ENCODE data around the gene TM6SF1. TPM values are rescaled to one million over a fixed set of nuclear protein-coding genes. Genes with fewer than 3 reads are reported as not detected.

Gene TM6SF1
- total and polyA plus RNA-seq, 2 of the 4 experiments (the other 2 are of a cell fraction): 1.6 to 1.9 TPM

DNA sequence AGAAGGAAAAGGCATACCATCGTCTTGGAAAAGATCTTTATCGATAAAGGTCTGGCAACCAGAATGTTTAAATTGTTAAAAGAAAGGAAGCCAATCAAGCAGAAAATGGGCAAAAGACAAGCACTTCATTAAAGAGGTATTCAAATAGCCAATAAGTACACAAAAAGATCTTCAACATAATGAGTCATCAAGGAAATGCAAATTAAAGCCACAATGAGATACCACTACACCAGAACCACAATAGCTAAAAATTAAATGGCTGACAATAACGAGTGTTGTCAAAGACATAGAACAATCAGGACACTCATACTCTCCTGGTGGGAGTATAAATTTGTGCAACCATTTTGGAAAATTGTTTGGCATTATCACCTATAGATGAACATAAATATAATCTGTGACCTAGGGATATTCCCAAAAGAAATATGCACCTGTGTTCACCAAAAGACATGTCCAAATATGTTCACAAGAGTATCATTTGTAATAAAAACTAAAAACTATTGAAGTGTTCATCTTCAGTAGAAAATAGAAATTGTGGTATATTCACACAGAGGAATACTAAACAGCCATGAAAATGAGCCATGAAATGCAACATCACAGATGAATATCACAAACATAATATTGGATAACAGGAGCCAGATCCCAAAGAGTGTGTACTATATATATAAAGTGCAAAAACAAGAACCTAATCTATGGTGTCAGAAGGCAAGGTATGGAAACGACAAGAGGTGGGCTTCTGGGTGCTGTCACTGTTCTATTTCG is 26.0 kb upstream of the TM6SF1 start:
- in situ Hi-C loops (cut with MboI; ENCODE audit: low sequenced_read_pairs): no loop called here
- Histone ChIP-seq H3K36me3 (ENCODE audit: control insufficient read depth, insufficient read depth, low read length) (no peaks in the 10 kb centered on the region), H2AFZ (replicated peaks; ENCODE audit: low read length, poor library complexity) (no peak overlapping the region), H3K23ac (ENCODE audit: low read depth, low read length) (no peak overlapping the region), H3K4me2 (ENCODE audit: low read depth, low read length) (no peak overlapping the region), H2BK5ac (ENCODE audit: low read depth, low read length, poor library complexity, severe bottlenecking) (no peak overlapping the region), H4K8ac (ENCODE audit: low read depth in 2 of 2, low read length in 2 of 2) (no peak overlapping the region), H3K18ac (ENCODE audit: low read depth, low read length) (no peak overlapping the region), H3K56ac (ENCODE audit: extremely low read depth, insufficient read depth, low read length) (no peak overlapping the region), H3K9me3 (ENCODE audit: control insufficient read depth, insufficient read depth, low read length) (no peaks in the 10 kb centered on the region), H4K5ac (ENCODE audit: low read depth, low read length) (no peak overlapping the region), H2AK9ac (replicated peaks; ENCODE audit: low read depth, low read length, poor library complexity) (no peak overlapping the region), H3K4me3 (ENCODE audit: insufficient read depth, low read depth, low read length) (no peak overlapping the region), H3K27me3 (ENCODE audit: control insufficient read depth, insufficient read depth, low read length) (peaks cover 14% of the 10 kb centered on the region), H4K20me1 (ENCODE audit: insufficient read depth, low read length) (no peaks in the 10 kb centered on the region), H2AK5ac (ENCODE audit: low read depth, low read length) (no peak overlapping the region), H4K91ac (ENCODE audit: insufficient read depth, low read depth, low read length) (no peak overlapping the region), H3K27ac (ENCODE audit: insufficient read depth, low read length) (no peak overlapping the region), H2BK120ac (ENCODE audit: low read depth, low read length) (no peak overlapping the region), H2BK15ac (ENCODE audit: low read depth, low read length) (no peak overlapping the region), H3K4ac (ENCODE audit: low read depth, low read length) (no peak overlapping the region), H3K79me1 (ENCODE audit: low read depth in 1 of 2, low read length in 2 of 2) (no peaks in the 10 kb centered on the region), H3K9ac (ENCODE audit: low read depth, low read length) (no peak overlapping the region), H3K4me1 (ENCODE audit: control insufficient read depth, insufficient read depth, low read length) (no peaks in the 10 kb centered on the region), H3K9me1 (ENCODE audit: insufficient read depth, low read length) (no peaks in the 10 kb centered on the region), H3K14ac (replicated peaks; ENCODE audit: low read depth, low read length) (no peak overlapping the region), H2BK20ac (ENCODE audit: low read depth, low read length) (no peak overlapping the region)
- no peak for DNase-seq
- no TSS peak for BruUV-seq (replicated peaks)
- TF ChIP-seq SMC3 (IDR thresholded peaks at IDR 0.05; ENCODE audit: low read depth, low read length) (no peak), MAZ (IDR thresholded peaks at IDR 0.05; ENCODE audit: borderline replicate concordance, low read depth, low read length) (no peak), ELK1 (IDR thresholded peaks at IDR 0.05; ENCODE audit: borderline replicate concordance, low read depth, low read length) (no peak), BHLHE40 (IDR thresholded peaks at IDR 0.05; ENCODE audit: low read depth, low read length) (no peak), CHD1 (IDR thresholded peaks at IDR 0.05; ENCODE audit: low read depth, low read length) (no peak), USF2 (IDR thresholded peaks at IDR 0.05; ENCODE audit: low read depth, low read length) (no peak), MXI1 (IDR thresholded peaks at IDR 0.05; ENCODE audit: borderline replicate concordance, low read depth, low read length) (no peak), CEBPB (IDR thresholded peaks at IDR 0.05; ENCODE audit: low read depth, low read length) (no peak), NFE2L2 (IDR thresholded peaks at IDR 0.05; ENCODE audit: low read depth, low read length) (no peak), RCOR1 (IDR thresholded peaks at IDR 0.05; ENCODE audit: insufficient replicate concordance, low read length) (no peak), RAD21 (IDR thresholded peaks at IDR 0.05; ENCODE audit: low read length) (no peak), MAFK (IDR thresholded peaks at IDR 0.05; ENCODE audit: low read depth, low read length) (no peak), POLR2A (IDR thresholded peaks at IDR 0.05; ENCODE audit: low read depth, low read length) (no peak), RFX5 (IDR thresholded peaks at IDR 0.05; ENCODE audit: low read depth, low read length) (no peak), FOS (IDR thresholded peaks at IDR 0.05; ENCODE audit: low read depth, low read length) (no peak)
- TF ChIP-seq, protein P1, sequence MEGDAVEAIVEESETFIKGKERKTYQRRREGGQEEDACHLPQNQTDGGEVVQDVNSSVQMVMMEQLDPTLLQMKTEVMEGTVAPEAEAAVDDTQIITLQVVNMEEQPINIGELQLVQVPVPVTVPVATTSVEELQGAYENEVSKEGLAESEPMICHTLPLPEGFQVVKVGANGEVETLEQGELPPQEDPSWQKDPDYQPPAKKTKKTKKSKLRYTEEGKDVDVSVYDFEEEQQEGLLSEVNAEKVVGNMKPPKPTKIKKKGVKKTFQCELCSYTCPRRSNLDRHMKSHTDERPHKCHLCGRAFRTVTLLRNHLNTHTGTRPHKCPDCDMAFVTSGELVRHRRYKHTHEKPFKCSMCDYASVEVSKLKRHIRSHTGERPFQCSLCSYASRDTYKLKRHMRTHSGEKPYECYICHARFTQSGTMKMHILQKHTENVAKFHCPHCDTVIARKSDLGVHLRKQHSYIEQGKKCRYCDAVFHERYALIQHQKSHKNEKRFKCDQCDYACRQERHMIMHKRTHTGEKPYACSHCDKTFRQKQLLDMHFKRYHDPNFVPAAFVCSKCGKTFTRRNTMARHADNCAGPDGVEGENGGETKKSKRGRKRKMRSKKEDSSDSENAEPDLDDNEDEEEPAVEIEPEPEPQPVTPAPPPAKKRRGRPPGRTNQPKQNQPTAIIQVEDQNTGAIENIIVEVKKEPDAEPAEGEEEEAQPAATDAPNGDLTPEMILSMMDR (conservative IDR thresholded peaks at IDR 0.05; ENCODE audit: low read depth, low read length): no peak
- no CpG with 5 or more reads among the region's 5 CpGs for WGBS, 2 experiments (ENCODE audit: extremely low coverage in 2 of 2, insufficient read length in 1 of 2)
- dilution Hi-C loops (cut with HindIII; ENCODE audit: low sequenced_read_pairs, unreplicated experiment): no loop called here
- no peak for ATAC-seq (ENCODE audit: low read depth)
- CTCF ChIA-PET: no interaction called here
- POLR2A ChIA-PET (ENCODE audit: unreplicated experiment): no interaction called here
- intact Hi-C loops (cut with micrococcal nuclease): no loop called here
